DMS79 (cell line): ENCODE results near the gene MYCBP2.
A peak's percentile ranks its signal among the peaks of the same experiment; 100 is the strongest.
"Not testable (repeated sequence)": the region's sequence is repeated elsewhere in the genome, so short reads cannot be mapped to it uniquely, and the experiment has no call there.

Experiments used
- DNase-seq: peaks from one replicate; lab custom pipeline; 2025; lab: John Stamatoyannopoulos, UW

The MYCBP2 gene

GRCh38 chr13:77326905-77327604, at the start of gene MYCBP2:
MYCBP2 (minus strand) TSS chr13:77327094; CDS start chr13:77326775, 319 bp downstream.
- DNase-seq, result peak; percentile 93

DNA sequence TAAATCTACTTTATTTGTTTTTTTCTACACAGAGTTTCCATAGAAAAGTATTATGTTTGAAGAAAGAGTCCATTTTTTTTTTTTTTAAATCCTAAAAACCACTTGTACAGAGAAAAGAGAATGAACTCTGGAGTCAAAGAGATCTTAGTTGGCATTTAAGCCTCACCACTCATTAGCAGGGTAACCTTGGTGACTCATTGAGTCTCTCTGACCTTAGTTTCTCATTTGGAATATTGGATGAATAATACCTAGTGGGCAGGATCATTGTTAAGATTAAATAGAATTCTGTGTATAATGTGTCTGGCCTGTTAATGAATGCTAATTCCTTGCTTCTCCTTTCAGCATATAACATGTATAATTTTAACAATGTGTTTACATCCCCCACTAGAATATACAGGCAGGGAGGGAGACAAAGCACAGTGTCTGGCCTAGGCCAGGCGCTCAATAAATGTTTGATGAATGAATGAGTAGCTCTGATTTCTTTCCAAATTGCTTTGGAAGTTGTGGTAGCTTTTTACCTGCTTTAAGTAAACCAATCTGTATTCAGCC, 48.7 kb upstream of the MYCBP2 start:
- DNase-seq, result no peak

GRCh38 chr13:77374786-77375185, 47.9 kb upstream of the MYCBP2 start:
- DNase-seq, result no peak

- DNase-seq, result no peak
Measured at GRCh38 chr13:77374339-77374738, 47.4 kb upstream of the MYCBP2 start.

DNA sequence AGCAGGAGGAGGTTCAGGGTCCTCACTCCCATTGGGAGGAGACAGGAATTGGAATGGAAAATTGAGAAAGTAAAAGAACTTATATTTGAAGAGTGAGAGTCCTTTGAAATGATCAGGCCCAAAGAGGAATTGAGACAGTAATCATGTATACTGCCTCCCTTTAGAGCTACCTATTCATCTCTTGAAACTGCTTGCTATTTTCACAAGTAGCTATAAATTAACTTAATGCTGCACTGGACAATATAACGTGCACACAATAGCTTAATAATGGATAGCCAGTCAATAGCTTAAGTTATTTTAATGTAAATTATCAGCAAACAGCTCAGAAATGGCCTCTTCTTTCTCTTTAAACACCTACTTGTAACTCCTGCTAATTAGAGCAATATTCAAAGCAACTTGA, 46.6 kb upstream of the MYCBP2 start:
- no peak for DNase-seq

- no peak for DNase-seq
Measured at GRCh38 chr13:77372275-77372674, 45.4 kb upstream of the MYCBP2 start.

DNA sequence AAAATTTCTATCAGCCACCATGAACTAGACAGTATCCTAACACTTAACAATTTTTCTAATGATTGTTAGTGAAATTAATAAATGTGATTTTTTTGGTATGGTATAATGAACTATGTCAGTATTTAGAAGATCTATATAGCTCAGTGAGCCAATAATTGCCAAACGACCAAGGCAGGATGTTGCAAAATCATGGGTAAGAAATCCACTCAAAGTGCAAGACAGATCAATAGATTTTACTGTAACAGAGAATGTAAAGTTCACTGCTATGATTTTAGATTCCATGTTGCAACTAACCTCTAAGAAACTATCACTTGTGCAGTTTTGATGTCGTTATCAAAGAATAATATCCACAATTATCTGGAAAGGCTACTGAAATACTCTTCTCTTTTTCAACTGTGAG, 44.0 kb upstream of the MYCBP2 start:
- no peak for DNase-seq

- no peak for DNase-seq
Measured at GRCh38 chr13:77362166-77362565, 35.3 kb upstream of the MYCBP2 start.

DNA sequence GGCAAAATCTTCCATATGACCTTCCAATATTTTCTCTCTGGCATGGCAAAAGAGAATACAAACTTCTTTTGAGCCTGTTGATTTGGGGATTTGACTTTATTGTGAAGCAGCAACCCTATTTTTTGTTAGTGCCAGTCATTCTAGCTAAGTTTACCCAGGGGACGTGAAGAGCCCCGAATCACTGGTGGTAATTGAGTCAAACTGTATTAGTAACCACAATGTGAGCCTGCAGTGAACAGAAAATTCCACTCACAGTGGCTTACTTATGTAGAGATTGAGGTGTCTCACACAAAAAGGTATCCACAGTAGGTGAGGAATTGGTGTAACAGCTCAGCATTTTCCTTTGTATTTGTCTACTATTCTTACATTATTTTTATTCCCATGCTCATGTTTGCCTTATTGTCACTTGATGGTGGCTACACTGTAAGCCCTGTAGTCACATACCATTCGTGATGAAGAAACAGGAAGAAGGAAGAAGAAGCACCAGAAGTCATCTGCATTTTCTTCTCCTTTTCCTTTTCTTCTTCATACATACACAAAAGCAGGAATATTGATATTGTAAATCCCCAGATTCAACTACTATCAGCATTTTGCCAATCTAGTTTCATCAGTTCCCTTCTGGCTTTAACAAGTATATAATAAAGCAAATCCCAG, 33.3 kb upstream of the MYCBP2 start:
- DNase-seq, result no peak

DNA sequence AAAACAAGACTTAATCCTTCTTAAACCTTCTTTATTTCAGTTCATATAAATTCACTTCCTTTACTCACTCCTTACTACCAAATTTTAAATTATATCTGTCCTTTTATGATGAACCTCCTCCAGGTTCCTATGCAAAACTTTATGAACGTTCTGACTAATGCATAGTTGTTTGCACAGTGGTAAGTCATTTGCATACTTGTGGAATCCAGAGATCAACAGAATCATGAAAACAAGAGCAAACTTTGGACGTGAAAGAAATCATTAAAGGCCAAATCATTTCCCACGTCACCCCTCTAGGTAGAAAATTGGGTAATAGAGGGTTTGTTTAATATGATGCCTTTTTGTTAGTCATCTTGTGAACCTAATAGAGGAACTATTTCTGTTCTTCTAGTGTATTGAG, 32.3 kb upstream of the MYCBP2 start:
- no peak for DNase-seq

- no peak for DNase-seq
Measured at GRCh38 chr13:77358001-77358400, 31.1 kb upstream of the MYCBP2 start.

DNA sequence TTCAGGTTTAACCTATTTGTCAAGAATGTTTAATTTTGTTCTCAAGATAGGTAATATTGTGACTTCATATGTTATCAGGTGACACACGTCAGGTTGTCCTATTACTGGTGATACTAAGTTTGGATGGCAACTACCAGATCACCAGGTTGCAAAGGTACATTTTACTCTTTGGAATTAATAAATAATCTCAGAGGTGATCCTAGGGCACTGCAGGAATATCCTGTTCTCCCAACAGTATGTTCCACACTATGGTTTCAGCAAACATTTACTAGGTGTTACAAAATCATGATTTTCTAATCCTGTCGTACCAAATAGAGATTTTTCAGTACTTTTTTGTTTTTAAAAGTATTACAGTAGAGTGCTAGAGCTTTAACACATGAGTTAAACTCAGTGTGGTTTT, 29.3 kb upstream of the MYCBP2 start:
- no peak for DNase-seq

DNA sequence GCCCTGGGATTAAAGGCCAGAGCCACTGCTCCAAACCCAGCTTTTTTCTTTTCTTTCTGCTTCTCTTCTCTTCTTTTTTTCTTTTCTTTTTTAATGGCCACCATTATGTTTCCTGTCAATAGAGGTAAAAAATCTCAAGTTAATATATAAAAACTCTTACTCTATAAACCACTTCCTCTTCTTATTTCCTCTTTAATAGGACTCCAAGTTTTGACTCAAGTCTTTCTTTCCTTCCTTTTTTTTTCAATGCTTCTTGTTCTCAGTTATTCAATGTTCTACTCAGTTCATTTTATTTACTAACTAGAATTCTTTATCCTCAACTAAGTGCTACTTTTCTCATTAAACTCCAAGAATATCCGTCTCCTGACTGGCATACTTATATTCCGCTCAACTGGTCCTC, 27.1 kb upstream of the MYCBP2 start:
- DNase-seq, result no peak

- DNase-seq, result no peak
Measured at GRCh38 chr13:77351315-77351714, 24.4 kb upstream of the MYCBP2 start.

DNA sequence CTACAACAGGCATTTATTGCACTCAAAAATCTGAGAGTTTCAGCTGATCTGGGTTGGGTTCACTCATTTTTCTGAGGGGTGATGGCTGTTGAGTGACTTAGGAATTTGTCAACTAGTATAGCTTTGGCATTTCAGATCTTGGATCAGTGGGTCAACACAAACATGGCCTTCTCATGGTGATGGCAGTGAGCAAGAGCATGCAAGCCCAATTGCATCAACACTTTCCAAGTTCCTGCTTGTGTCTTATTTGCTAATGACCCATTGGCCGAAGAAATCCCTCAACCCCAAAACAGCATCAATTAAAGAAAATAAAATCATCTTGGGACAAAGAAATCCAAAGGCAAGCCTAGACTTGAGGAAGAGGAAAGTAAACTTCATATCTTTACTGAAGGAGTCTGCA, 23.9 kb upstream of the MYCBP2 start:
- no peak for DNase-seq

- DNase-seq, result no peak
Measured at GRCh38 chr13:77349365-77349764, 22.5 kb upstream of the MYCBP2 start.

DNA sequence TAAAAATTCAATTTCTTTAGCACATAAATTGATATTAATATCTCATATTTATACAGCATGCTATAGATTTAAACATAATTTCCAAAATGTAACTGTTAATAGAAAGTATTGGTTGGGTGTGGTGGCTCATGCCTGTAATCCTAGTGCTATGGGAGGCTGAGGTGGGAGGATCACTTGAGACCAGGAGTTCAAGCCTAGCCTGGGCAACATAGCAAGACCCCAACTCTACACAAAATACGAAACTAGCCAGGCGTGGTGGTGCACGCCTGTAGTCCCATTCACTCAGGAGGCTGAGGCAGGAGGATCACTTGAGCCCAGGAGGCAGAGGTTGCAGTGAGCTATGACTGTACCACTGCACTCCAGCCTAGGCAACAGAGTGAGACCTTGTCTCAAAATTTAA, 20.5 kb upstream of the MYCBP2 start:
- DNase-seq, result not testable (repeated sequence)

DNA sequence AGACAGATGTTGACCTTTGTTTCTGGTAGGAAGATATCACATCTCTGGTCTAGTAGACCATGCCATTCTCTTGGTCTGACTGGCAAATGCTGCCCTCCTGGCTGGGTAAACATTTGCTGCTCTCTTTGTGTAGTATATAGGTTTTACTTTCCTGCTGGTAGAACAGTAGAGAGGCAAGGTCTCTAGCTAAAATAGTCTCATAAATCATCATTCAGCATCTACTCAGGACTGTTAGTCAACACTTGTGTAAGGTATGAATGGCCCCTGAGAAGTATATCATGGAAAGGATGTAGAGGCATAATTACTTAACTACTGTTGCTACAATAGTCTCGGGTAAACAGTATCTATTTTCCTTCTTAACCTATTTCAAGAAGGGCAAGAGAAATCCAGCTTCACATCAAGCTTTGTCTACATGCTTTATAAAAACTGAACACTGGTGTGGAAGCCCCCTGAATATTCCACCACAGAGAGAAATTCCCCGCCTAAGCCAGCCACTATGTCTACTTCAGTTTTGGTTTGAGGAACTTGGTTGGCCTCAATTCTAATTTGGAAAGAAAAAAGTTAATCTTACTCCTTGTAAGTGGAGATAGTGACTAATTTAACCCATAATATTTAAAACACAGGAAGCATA, 18.4 kb upstream of the MYCBP2 start:
- DNase-seq, result no peak

- DNase-seq, result no peak
Measured at GRCh38 chr13:77343841-77344240, 16.9 kb upstream of the MYCBP2 start.

- DNase-seq, result no peak
Measured at GRCh38 chr13:77339408-77339807, 12.5 kb upstream of the MYCBP2 start.

- DNase-seq, result no peak
Measured at GRCh38 chr13:77338961-77339401, 12.1 kb upstream of the MYCBP2 start.

- DNase-seq, result no peak
Measured at GRCh38 chr13:77338329-77338728, 11.4 kb upstream of the MYCBP2 start.

DNA sequence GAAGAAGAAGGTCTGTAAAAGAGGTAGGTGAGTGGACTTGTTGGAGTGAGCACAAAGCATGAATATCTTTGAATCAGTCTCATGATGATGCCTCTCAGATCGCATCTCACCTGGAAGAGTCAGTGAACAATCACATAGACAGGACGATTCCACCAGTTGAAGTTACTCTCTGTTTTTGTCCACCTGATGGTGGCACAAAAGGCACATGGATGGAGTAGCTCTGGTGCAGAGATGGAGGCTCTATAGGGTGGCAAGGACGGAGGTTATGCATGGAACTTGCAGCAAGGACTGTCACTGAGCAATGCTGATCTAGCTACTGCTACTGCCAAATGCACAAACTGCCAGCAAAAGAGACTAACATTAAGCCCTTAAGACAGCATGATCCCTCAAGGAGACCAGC, 10.3 kb upstream of the MYCBP2 start:
- DNase-seq, result no peak
